Lower lobe of right lung (tissue), 2 donors: ENCODE results near the gene TM4SF1. TPM values are rescaled to one million over a fixed set of nuclear protein-coding genes. Genes with fewer than 3 reads are reported as not detected.

Source experiments
- ATAC-seq, 2 donors: fragments of 200-7000 bp; cut with Tn5 transposase; one replicate each; pipeline ENCODE4 v1.9.1; 2020 to 2022; ENCODE audit warnings: mild to moderate bottlenecking in 2 of 2, moderate library complexity in 2 of 2
- DNase-seq: peaks from one replicate; pipeline ENCODE4 v3.0.0-alpha.2; 2020
- H3K27ac ChIP-seq: fragments of 200-600 bp; one replicate; pipeline ENCODE4 v1.8.0; 2022
- H3K27me3 ChIP-seq: fragments of 200-600 bp; one replicate; pipeline ENCODE4 v1.8.0; 2022; ENCODE audit warnings: low read depth
- H3K36me3 ChIP-seq: fragments of 200-600 bp; one replicate; pipeline ENCODE4 v1.8.0; 2022; ENCODE audit warnings: mild to moderate bottlenecking
- H3K4me1 ChIP-seq: fragments of 200-600 bp; one replicate; pipeline ENCODE4 v1.8.0; 2022
- H3K4me3 ChIP-seq: fragments of 200-600 bp; one replicate; pipeline ENCODE4 v1.8.0; 2022; ENCODE audit warnings: mild to moderate bottlenecking
- H3K9me3 ChIP-seq: fragments of 200-600 bp; one replicate; pipeline ENCODE4 v1.8.0; 2022
- intact Hi-C: fragments of 100-400 bp; cut with DNase I; formaldehyde crosslinking; loops from one replicate; pipeline ENCODE4 v1.11.0; 2022
- total RNA-seq: library from RNA; stranded (reverse); fragmentation: NEBNext Ultra II Directional; extraction: Animal tissue kit (Norgen Biotek cat#: 25700); gene quantifications from one replicate; pipeline ENCODE4 v1.2.1, GENCODE V29; 2021
- TF ChIP-seq, protein P1 (sequence below): fragments of 200-600 bp; IDR thresholded peaks from one replicate; pipeline ENCODE4 v1.8.0; 2022; ENCODE audit warnings: antibody characterized with exemption, mild to moderate bottlenecking
- donor health status: DM: no; HTN: yes; CAD: no; lungs with severe emphysema.

The TM4SF1 gene
- total RNA-seq, 1 donor from 2014 or later, result 146 TPM

DNA sequence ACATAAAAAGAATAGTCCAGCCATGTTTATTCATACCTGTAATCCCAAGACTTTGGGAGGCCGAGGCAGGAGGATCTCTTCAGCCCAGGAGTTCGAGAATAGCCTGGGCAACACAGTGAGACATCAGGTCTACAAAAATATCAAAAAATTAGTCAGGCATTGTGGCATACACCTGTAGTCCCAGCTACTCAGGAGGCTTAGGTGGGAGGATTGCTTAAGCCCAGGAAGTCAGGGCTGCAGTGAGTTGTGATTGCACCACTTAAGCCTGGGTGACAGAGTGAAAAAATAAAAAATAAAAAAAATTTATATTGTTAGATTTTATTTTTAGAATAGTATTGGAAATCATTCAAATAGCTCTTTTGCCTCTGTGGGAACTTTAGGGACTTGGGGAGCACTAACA is 12.8 kb upstream of the TM4SF1 start:
- Histone ChIP-seq H3K27ac (no peak overlapping the region), H3K36me3 (no peaks in the 10 kb centered on the region), H3K9me3 (no peaks in the 10 kb centered on the region), H3K4me1 (peaks cover 51% of the 10 kb centered on the region), H3K27me3 (no peaks in the 10 kb centered on the region), H3K4me3 (no peak overlapping the region)
- DNase-seq, result no peak
- TF ChIP-seq, protein P1, sequence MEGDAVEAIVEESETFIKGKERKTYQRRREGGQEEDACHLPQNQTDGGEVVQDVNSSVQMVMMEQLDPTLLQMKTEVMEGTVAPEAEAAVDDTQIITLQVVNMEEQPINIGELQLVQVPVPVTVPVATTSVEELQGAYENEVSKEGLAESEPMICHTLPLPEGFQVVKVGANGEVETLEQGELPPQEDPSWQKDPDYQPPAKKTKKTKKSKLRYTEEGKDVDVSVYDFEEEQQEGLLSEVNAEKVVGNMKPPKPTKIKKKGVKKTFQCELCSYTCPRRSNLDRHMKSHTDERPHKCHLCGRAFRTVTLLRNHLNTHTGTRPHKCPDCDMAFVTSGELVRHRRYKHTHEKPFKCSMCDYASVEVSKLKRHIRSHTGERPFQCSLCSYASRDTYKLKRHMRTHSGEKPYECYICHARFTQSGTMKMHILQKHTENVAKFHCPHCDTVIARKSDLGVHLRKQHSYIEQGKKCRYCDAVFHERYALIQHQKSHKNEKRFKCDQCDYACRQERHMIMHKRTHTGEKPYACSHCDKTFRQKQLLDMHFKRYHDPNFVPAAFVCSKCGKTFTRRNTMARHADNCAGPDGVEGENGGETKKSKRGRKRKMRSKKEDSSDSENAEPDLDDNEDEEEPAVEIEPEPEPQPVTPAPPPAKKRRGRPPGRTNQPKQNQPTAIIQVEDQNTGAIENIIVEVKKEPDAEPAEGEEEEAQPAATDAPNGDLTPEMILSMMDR, result no peak
- intact Hi-C loops, result loop anchor here (10.0 kb wide), 1 partner anchor 85 kb away; the partner anchor contains the start of gene TM4SF4
- ATAC-seq, result no peak

DNA sequence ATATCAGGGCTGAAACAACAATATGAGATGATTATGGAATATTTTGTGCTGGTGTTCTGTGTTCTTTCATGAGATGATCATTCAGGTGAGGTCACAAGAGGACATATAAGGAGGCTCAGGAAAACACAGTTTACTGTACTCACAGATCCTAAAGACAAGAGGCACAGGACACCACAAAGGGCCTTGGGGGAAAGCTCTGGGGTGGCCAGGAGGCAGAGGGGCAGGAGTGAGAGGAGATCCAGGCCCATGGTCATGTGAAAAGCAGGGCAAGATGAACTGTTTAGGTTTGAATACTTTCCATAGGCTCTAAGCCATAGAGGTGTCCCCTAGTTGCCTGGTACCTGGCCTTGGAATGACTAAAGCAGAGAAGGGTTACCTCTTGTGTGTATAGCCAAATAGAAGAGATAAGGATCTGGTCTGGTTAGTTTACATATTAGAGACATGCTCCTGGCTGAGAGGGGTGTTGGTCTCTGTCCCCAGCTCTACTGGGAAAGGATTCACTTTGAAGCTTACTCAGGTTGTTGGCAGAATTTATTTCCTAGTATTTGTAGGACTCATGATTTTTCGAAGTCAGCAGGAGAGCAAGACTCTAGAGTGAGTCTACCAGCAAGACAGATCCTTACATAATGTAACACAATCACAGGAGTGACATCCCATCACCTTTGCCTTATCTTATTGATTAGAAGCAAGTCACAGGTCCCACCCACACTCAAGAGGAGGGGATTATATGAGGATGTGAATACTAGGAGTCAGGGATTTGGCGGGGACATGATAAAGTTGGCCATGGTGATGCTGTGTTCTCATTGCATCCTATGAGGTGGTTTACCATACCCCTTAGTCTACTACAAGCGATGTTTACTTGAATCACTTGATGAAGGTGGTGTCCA is 11.3 kb upstream of the TM4SF1 start:
- TF ChIP-seq, protein P1, result no peak
- peaks cover 36% of the 10 kb centered on the region for H3K4me1 ChIP-seq
- ATAC-seq, result no peak
- H3K36me3 ChIP-seq, result no peaks in the 10 kb centered on the region
- no peaks in the 10 kb centered on the region for H3K27me3 ChIP-seq
- H3K4me3 ChIP-seq, result no peak overlapping the region
- H3K9me3 ChIP-seq, result no peaks in the 10 kb centered on the region
- intact Hi-C loops, result no loop called here
- DNase-seq, result no peak
- H3K27ac ChIP-seq, result peak overlapping the region; percentile 74

DNA sequence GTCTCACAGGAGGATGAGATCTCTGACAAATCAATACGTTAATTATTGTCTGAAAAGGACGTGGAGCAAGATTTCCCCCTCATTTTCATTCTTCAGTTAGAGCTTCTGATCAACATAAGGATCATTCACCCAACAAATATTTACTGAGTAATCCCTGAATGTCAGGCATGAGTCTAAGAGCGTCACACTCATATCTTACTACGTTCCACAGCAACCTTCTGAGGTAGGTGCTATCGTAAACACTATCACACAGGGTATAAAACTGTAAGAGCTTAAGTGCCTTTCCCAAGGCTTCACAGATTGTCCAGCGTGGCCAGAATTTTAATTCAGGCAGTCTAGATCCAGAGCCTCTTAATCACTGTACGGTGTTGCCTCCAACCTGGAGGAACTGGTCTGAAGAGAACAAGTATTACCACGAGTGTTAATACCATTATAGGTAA is 10.6 kb upstream of the TM4SF1 start:
- intact Hi-C loops, result no loop called here
- Histone ChIP-seq H3K27ac (peak overlapping the region; percentile 74), H3K4me3 (no peak overlapping the region), H3K36me3 (no peaks in the 10 kb centered on the region), H3K9me3 (no peaks in the 10 kb centered on the region), H3K27me3 (no peaks in the 10 kb centered on the region), H3K4me1 (peaks cover 29% of the 10 kb centered on the region)
- TF ChIP-seq, protein P1, result no peak
- ATAC-seq (peak; percentile 57 to 61), DNase-seq (no peak)

DNA sequence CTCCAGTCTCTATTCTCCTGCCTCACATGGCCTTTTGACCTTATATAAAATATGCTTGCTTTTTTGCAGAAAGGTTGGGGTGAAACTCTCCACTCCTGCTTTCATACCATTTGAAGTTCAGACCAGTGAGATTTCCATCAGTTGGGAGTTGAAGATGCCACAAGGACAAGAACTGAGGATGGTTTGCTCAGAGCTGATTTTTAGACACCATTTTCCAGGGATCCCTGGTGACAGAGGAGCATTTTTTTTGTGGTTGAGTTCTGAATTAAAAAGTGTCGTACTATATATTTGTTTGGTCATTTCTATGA is 8.8 kb upstream of the TM4SF1 start:
- Histone ChIP-seq H3K4me3 (no peak overlapping the region), H3K27ac (peak overlapping the region; percentile 74), H3K36me3 (no peaks in the 10 kb centered on the region), H3K9me3 (no peaks in the 10 kb centered on the region), H3K4me1 (peaks cover 39% of the 10 kb centered on the region), H3K27me3 (no peaks in the 10 kb centered on the region)
- DNase-seq (no peak), ATAC-seq (no peak)
- intact Hi-C loops, result no loop called here
- TF ChIP-seq, protein P1, result no peak

DNA sequence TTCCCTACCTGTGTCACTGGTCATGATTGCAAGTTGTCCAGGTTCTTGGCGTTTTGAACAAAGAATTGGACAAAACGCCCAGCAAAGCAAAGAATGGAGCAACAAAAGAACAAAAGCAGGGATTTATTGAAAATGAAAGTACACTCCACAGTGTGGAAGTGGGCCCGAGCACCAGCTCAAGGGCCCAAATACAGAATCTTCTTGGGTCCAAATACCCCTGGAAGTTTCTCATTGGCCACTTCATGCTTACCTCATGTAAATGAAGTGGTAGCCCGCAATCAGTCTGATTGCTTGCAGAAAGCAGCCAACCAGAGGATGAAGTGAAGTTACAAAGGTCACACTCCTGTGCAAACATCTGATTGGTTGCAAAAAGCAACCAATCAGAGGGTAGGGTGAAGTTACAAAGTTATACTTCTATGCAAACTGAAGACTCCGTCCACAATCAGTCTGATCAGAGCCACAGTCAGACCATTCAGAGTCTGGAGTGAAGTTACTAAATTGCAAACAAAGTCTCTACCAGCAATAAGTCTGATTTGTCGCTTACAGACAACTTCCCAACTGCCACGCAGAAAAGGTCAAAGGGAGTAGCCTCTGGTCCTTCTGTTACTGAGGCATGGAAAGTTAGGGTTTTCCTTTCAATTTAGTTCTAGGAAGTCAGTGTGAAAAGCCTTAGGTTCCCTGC is 8.3 kb upstream of the TM4SF1 start:
- TF ChIP-seq, protein P1, result no peak
- H3K27ac ChIP-seq, result peak overlapping the region; percentile 74
- H3K36me3 ChIP-seq, result no peaks in the 10 kb centered on the region
- ATAC-seq, result no peak
- no peaks in the 10 kb centered on the region for H3K27me3 ChIP-seq
- intact Hi-C loops, result no loop called here
- DNase-seq, result no peak
- no peak overlapping the region for H3K4me3 ChIP-seq
- peaks cover 39% of the 10 kb centered on the region for H3K4me1 ChIP-seq
- no peaks in the 10 kb centered on the region for H3K9me3 ChIP-seq
